Neural progenitor cell (in vitro differentiated cells): ENCODE results near the gene FUBP1.

ENCODE experiments used
- EZH2 ChIP-seq: fragments of 200-600 bp; sonication (generic); IDR thresholded peaks from 2 replicates; pipeline ENCODE4 v1.6.1; 2017; ENCODE audit warnings: antibody characterized with exemption, mild to moderate bottlenecking, moderate library complexity
- TF ChIP-seq, protein P1 (sequence below): fragments of 200-600 bp; sonication (generic); IDR thresholded peaks from 2 replicates; pipeline ENCODE4 v1.5.1; 2017; ENCODE audit warnings: antibody characterized with exemption, mild to moderate bottlenecking

DNA sequence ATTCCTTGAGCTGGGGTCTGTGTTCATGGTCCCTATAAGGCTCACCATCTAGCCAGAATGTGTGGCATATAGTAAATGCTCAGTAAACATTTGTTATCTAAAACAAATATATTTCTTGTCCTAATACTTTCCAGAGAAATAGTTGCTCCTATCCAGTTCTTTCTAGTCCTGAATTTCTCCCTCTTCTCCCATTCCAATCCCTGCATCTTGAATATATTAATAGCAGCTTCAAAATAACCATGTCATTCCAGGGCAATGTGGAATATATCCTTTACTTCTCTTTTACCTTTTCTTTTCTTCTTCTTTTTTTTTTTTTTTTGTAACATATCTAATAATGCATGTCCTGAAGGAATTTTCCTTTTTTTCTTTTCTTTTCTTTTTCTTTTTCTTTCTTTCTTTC, 36.3 kb upstream of the FUBP1 start:
- TF ChIP-seq, protein P1, sequence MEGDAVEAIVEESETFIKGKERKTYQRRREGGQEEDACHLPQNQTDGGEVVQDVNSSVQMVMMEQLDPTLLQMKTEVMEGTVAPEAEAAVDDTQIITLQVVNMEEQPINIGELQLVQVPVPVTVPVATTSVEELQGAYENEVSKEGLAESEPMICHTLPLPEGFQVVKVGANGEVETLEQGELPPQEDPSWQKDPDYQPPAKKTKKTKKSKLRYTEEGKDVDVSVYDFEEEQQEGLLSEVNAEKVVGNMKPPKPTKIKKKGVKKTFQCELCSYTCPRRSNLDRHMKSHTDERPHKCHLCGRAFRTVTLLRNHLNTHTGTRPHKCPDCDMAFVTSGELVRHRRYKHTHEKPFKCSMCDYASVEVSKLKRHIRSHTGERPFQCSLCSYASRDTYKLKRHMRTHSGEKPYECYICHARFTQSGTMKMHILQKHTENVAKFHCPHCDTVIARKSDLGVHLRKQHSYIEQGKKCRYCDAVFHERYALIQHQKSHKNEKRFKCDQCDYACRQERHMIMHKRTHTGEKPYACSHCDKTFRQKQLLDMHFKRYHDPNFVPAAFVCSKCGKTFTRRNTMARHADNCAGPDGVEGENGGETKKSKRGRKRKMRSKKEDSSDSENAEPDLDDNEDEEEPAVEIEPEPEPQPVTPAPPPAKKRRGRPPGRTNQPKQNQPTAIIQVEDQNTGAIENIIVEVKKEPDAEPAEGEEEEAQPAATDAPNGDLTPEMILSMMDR: no peak
- no peak for TF ChIP-seq EZH2
